GM18870 (cell line): ENCODE results near the gene SLC12A3.

Experiments used
- ATAC-seq: cut with Tn5 transposase; IDR thresholded peaks from one replicate; pipeline ENCODE4 v1.9.1; 2021; ENCODE audit warnings: moderate library complexity; ENCODE audit not compliant: unreplicated experiment

SLC12A3 gene

GRCh38 chr16:56961851-56962281 is 96.9 kb downstream of the SLC12A3 start, which contains the start of gene CETP:
TSS of gene CETP (plus strand) at chr16:56961950. CDS start at chr16:56961980, 30 bp downstream.
- ATAC-seq = no peak

GRCh38 chr16:56964243-56965148 is 99.5 kb downstream of the SLC12A3 start:
- ATAC-seq = no peak
